ENCODE measurements around the gene ADAMTS18.

The ADAMTS18 gene

GRCh38 chr16:77457046-77457445 lies 22.2 kb upstream of the ADAMTS18 start:
- Histone ChIP-seq H3K27ac (ENCODE audit: low read depth, low read length) (no peak overlapping the region), H3K4me1 (ENCODE audit: control insufficient read depth, insufficient read depth, low read length) (no peaks in the 10 kb centered on the region), H3K9me3 (ENCODE audit: control insufficient read depth, insufficient read depth, low read depth, low read length) (no peaks in the 10 kb centered on the region), H3K27me3 (ENCODE audit: control insufficient read depth, insufficient read depth, low read length) (no peaks in the 10 kb centered on the region), H3K9ac (ENCODE audit: low read length) (no peak overlapping the region), H3K36me3 (ENCODE audit: control insufficient read depth, insufficient read depth, low read length) (no peaks in the 10 kb centered on the region), H3K4me3 (ENCODE audit: low read depth, low read length) (no peak overlapping the region)

DNA sequence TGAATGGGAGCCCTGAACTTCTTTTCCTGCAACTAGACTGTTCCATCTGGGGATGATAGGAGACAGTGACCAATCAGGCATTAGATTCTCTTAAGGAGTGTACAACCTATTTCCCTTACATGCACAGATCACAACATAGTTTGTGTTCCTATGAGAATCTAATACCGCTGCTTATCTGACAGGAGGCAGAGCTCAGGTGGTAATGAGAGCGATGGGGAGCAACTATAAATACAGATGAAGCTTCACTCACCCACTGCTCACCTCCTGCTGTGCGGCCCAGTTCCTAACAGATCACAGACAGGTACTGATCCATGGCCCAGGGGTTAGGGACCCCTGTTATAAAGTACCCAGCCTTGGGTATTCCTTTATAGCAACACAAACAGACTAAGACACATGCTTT lies 17.4 kb upstream of the ADAMTS18 start:
- H3K36me3 ChIP-seq (ENCODE audit: control insufficient read depth, insufficient read depth, low read length): no peaks in the 10 kb centered on the region
- no peaks in the 10 kb centered on the region for H3K4me1 ChIP-seq (ENCODE audit: control insufficient read depth, insufficient read depth, low read length)
- H3K27ac ChIP-seq (ENCODE audit: low read depth, low read length): no peak overlapping the region
- H3K27me3 ChIP-seq (ENCODE audit: control insufficient read depth, insufficient read depth, low read length): no peaks in the 10 kb centered on the region
- no peaks in the 10 kb centered on the region for H3K9me3 ChIP-seq (ENCODE audit: control insufficient read depth, insufficient read depth, low read depth, low read length)
- H3K4me3 ChIP-seq (ENCODE audit: low read depth, low read length): no peak overlapping the region
- H3K9ac ChIP-seq (ENCODE audit: low read length): no peak overlapping the region

DNA sequence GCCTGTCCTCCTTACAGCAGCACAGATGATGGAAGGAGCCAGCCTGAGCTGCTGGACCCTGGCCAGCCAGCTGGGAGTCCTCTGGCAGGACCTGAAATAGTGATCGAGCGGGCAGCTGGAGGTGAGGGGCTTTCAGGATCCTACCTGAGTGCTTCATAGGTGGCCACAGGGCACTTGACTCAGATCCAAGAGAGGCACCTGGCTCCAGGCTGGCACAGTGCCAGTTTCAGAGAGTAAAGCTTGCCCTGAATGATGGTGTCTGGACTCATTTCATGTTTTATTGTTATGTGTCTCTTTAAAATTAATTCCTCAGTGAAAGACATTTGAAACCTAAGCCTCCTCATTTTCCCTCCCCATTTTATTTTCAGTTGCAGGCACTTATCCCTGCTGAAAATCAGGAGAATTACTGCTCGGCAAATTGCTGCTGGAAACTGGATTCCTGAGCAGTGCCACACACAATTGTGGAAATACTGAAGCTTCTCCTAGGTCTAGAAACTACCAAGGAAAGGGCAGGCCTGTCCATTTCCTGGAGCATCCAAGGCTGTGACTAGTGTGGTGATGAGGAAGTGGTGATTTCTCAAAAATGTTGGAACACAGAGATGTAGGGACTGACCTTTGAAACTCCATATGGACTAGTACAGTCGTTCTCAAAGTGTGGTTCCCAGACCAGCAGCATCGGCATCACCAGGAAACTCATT lies 16.1 kb upstream of the ADAMTS18 start:
- Histone ChIP-seq H3K27ac (ENCODE audit: low read depth, low read length) (no peak overlapping the region), H3K4me3 (ENCODE audit: low read depth, low read length) (no peak overlapping the region), H3K9ac (ENCODE audit: low read length) (no peak overlapping the region), H3K36me3 (ENCODE audit: control insufficient read depth, insufficient read depth, low read length) (no peaks in the 10 kb centered on the region), H3K9me3 (ENCODE audit: control insufficient read depth, insufficient read depth, low read depth, low read length) (no peaks in the 10 kb centered on the region), H3K4me1 (ENCODE audit: control insufficient read depth, insufficient read depth, low read length) (no peaks in the 10 kb centered on the region), H3K27me3 (ENCODE audit: control insufficient read depth, insufficient read depth, low read length) (no peaks in the 10 kb centered on the region)

GRCh38 chr16:77449208-77449607 lies 14.4 kb upstream of the ADAMTS18 start:
- Histone ChIP-seq H3K27me3 (ENCODE audit: control insufficient read depth, insufficient read depth, low read length) (no peaks in the 10 kb centered on the region), H3K9me3 (ENCODE audit: control insufficient read depth, insufficient read depth, low read depth, low read length) (no peaks in the 10 kb centered on the region), H3K9ac (ENCODE audit: low read length) (no peak overlapping the region), H3K36me3 (ENCODE audit: control insufficient read depth, insufficient read depth, low read length) (no peaks in the 10 kb centered on the region), H3K4me1 (ENCODE audit: control insufficient read depth, insufficient read depth, low read length) (no peaks in the 10 kb centered on the region), H3K4me3 (ENCODE audit: low read depth, low read length) (no peak overlapping the region), H3K27ac (ENCODE audit: low read depth, low read length) (no peak overlapping the region)

DNA sequence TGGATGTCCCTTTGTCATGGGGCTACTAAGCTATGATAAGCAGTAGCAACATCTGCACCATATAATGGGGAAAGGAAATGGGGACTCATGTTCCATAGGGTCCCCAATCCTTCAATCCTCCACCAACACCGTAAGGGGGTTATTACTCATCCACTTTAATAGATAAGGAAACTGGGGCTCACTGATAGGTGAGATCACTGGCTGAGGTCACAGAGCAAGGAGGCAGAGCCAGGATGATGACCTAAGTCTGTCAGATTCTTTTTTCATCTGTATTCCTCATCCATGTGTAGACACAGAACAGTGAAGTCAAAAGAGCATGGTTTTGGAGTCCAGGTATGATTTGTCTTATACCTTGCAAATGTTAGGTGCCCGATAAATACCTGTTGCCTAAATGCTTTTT lies 10.5 kb upstream of the ADAMTS18 start:
- Histone ChIP-seq H3K27ac (ENCODE audit: low read depth, low read length) (no peak overlapping the region), H3K27me3 (ENCODE audit: control insufficient read depth, insufficient read depth, low read length) (no peaks in the 10 kb centered on the region; the same call in 1 of the 2 replicates), H3K36me3 (ENCODE audit: control insufficient read depth, insufficient read depth, low read length) (no peaks in the 10 kb centered on the region), H3K4me1 (ENCODE audit: control insufficient read depth, insufficient read depth, low read length) (peaks cover 7% of the 10 kb centered on the region), H3K4me3 (ENCODE audit: low read depth, low read length) (no peak overlapping the region), H3K9ac (ENCODE audit: low read length) (no peak overlapping the region), H3K9me3 (ENCODE audit: control insufficient read depth, insufficient read depth, low read depth, low read length) (no peaks in the 10 kb centered on the region)

- Histone ChIP-seq H3K9ac (ENCODE audit: low read length) (no peak overlapping the region), H3K36me3 (ENCODE audit: control insufficient read depth, insufficient read depth, low read length) (no peaks in the 10 kb centered on the region), H3K9me3 (ENCODE audit: control insufficient read depth, insufficient read depth, low read depth, low read length) (no peaks in the 10 kb centered on the region), H3K4me3 (ENCODE audit: low read depth, low read length) (no peak overlapping the region), H3K4me1 (ENCODE audit: control insufficient read depth, insufficient read depth, low read length) (peaks cover 7% of the 10 kb centered on the region), H3K27me3 (ENCODE audit: control insufficient read depth, insufficient read depth, low read length) (no peaks in the 10 kb centered on the region; the same call in 1 of the 2 replicates), H3K27ac (ENCODE audit: low read depth, low read length) (no peak overlapping the region)
Observed at GRCh38 chr16:77444147-77444460, 9.3 kb upstream of the ADAMTS18 start.

- H3K36me3 ChIP-seq (ENCODE audit: control insufficient read depth, insufficient read depth, low read length): no peaks in the 10 kb centered on the region
- no peak overlapping the region for H3K9ac ChIP-seq (ENCODE audit: low read length)
- H3K4me1 ChIP-seq (ENCODE audit: control insufficient read depth, insufficient read depth, low read length): peaks cover 13% of the 10 kb centered on the region
- H3K4me3 ChIP-seq (ENCODE audit: low read depth, low read length): no peak overlapping the region
- no peaks in the 10 kb centered on the region for H3K9me3 ChIP-seq (ENCODE audit: control insufficient read depth, insufficient read depth, low read depth, low read length)
- no peak overlapping the region for H3K27ac ChIP-seq (ENCODE audit: low read depth, low read length)
- no peaks in the 10 kb centered on the region; the same call in 1 of the 2 replicates for H3K27me3 ChIP-seq (ENCODE audit: control insufficient read depth, insufficient read depth, low read length)
Observed at GRCh38 chr16:77443357-77444146, 8.7 kb upstream of the ADAMTS18 start.

DNA sequence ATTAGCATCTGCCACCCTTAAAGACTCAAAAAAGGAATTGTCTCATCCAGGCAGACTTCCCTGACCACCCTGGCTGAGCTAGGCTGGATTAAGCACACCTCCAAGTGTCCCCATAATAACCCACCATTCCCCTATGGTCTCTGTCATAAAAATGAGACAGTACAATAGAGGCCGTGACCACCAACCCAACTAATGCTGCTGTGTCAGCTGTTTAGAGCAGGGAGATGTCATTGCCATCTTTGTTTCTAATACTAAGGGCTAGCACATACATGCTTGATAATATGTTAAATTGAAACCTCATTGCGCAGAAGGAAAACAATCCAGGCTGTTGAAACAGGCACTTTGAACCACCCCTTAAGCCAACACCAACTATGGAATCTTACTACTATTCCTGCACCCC lies 7.2 kb upstream of the ADAMTS18 start:
- H3K27me3 ChIP-seq (ENCODE audit: control insufficient read depth, insufficient read depth, low read length): peaks cover 7% of the 10 kb centered on the region
- H3K4me3 ChIP-seq (ENCODE audit: low read depth, low read length): no peak overlapping the region
- H3K27ac ChIP-seq (ENCODE audit: low read depth, low read length): no peak overlapping the region
- H3K4me1 ChIP-seq (ENCODE audit: control insufficient read depth, insufficient read depth, low read length): peaks cover 14% of the 10 kb centered on the region
- no peaks in the 10 kb centered on the region for H3K36me3 ChIP-seq (ENCODE audit: control insufficient read depth, insufficient read depth, low read length)
- no peak overlapping the region for H3K9ac ChIP-seq (ENCODE audit: low read length)
- H3K9me3 ChIP-seq (ENCODE audit: control insufficient read depth, insufficient read depth, low read depth, low read length): no peaks in the 10 kb centered on the region

GRCh38 chr16:77439106-77439505 lies 4.3 kb upstream of the ADAMTS18 start:
- Histone ChIP-seq H3K4me1 (ENCODE audit: control insufficient read depth, insufficient read depth, low read length) (peaks cover 21% of the 10 kb centered on the region), H3K9ac (ENCODE audit: low read length) (no peak overlapping the region), H3K36me3 (ENCODE audit: control insufficient read depth, insufficient read depth, low read length) (no peaks in the 10 kb centered on the region), H3K27ac (ENCODE audit: low read depth, low read length) (no peak overlapping the region), H3K9me3 (ENCODE audit: control insufficient read depth, insufficient read depth, low read depth, low read length) (no peaks in the 10 kb centered on the region), H3K4me3 (ENCODE audit: low read depth, low read length) (no peak overlapping the region), H3K27me3 (ENCODE audit: control insufficient read depth, insufficient read depth, low read length) (peaks cover 37% of the 10 kb centered on the region)

GRCh38 chr16:77437859-77438258 lies 3.0 kb upstream of the ADAMTS18 start:
- peaks cover 49% of the 10 kb centered on the region for H3K27me3 ChIP-seq (ENCODE audit: control insufficient read depth, insufficient read depth, low read length)
- H3K9ac ChIP-seq (ENCODE audit: low read length): no peak overlapping the region
- no peaks in the 10 kb centered on the region for H3K9me3 ChIP-seq (ENCODE audit: control insufficient read depth, insufficient read depth, low read depth, low read length)
- H3K4me3 ChIP-seq (ENCODE audit: low read depth, low read length): no peak overlapping the region
- peaks cover 22% of the 10 kb centered on the region for H3K4me1 ChIP-seq (ENCODE audit: control insufficient read depth, insufficient read depth, low read length)
- H3K27ac ChIP-seq (ENCODE audit: low read depth, low read length): no peak overlapping the region
- no peaks in the 10 kb centered on the region for H3K36me3 ChIP-seq (ENCODE audit: control insufficient read depth, insufficient read depth, low read length)

DNA sequence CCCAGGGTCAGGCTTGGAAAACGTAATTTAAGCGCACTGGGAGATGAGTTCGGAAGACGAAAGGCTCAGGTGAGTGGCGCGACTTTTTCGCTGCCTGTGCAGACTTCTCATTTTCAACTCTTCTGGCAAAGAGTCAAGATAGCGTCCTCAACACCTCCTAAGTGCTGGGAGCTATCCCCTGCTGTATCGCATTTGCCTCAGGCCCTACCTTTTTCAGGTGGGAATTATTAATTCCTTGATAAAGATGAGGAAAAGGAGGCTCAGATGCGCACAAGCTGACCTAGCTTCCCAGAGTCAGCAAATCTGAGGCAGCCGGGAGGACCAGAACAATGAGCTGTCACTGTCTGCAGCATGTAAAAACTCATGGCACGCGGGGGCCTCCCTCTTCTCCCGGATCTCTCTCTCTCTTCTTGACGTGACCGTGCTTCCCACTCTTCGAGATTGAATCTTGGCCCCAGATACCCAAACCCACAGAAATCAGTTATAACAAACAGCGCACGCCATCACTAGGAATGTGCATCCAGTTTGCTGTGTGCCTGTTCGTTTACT lies 512 bp upstream of the ADAMTS18 start:
- Histone ChIP-seq H3K9ac (ENCODE audit: low read length) (peak overlapping the region; percentile 18), H3K36me3 (ENCODE audit: control insufficient read depth, insufficient read depth, low read length) (no peaks in the 10 kb centered on the region), H3K27ac (ENCODE audit: low read depth, low read length) (no peak overlapping the region), H3K4me3 (ENCODE audit: low read depth, low read length) (peak overlapping the region; percentile 77), H3K27me3 (ENCODE audit: control insufficient read depth, insufficient read depth, low read length) (peaks cover 69% of the 10 kb centered on the region), H3K9me3 (ENCODE audit: control insufficient read depth, insufficient read depth, low read depth, low read length) (no peaks in the 10 kb centered on the region), H3K4me1 (ENCODE audit: control insufficient read depth, insufficient read depth, low read length) (peaks cover 21% of the 10 kb centered on the region)

All from HUES6 (cell line).